ENCODE results near the gene USP5.

- TF ChIP-seq EZH2 (IDR thresholded peaks at IDR 0.05) (no peak), POLR2AphosphoS5 (IDR thresholded peaks at IDR 0.05; ENCODE audit: borderline replicate concordance, low read depth, low read length) (no peak), FOXP2 (optimal IDR thresholded peaks at IDR 0.05; ENCODE audit: control extremely low read depth, extremely low read length, insufficient read depth) (no peak)
Observed at GRCh38 chr12:6816598-6816997, 35.4 kb upstream of the USP5 start.

Measured in SK-N-MC (cell line).